Measurements from ENCODE around the gene MORC3.

Gene MORC3

GRCh38 chr21:36400719-36401118 lies 80.7 kb downstream of the MORC3 start:
- FAIRE-seq (no peak), DNase-seq (ENCODE audit: insufficient read length, low spot score) (no peak)
- TF ChIP-seq, protein P1, sequence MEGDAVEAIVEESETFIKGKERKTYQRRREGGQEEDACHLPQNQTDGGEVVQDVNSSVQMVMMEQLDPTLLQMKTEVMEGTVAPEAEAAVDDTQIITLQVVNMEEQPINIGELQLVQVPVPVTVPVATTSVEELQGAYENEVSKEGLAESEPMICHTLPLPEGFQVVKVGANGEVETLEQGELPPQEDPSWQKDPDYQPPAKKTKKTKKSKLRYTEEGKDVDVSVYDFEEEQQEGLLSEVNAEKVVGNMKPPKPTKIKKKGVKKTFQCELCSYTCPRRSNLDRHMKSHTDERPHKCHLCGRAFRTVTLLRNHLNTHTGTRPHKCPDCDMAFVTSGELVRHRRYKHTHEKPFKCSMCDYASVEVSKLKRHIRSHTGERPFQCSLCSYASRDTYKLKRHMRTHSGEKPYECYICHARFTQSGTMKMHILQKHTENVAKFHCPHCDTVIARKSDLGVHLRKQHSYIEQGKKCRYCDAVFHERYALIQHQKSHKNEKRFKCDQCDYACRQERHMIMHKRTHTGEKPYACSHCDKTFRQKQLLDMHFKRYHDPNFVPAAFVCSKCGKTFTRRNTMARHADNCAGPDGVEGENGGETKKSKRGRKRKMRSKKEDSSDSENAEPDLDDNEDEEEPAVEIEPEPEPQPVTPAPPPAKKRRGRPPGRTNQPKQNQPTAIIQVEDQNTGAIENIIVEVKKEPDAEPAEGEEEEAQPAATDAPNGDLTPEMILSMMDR (IDR thresholded peaks at IDR 0.05; ENCODE audit: insufficient read depth, missing control alignments) = no peak

DNA sequence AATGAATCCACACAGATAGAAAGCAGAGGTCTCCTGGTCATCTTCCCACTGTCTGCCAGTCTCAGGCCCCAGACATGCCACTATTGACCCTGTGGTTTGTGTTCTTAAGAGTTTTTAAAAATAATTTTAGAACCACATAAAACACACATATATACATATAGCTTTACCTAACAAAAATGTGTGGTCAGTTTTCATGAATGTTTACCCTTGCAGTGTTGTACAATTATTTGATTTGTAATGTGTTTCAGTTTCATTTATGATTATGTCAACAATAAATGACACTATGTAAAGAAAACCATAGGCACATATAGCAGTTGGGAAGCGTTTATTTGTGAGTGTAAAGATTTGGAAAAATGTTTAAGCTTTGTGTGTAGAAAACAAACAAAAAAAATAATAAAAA lies 82.3 kb downstream of the MORC3 start:
- TF ChIP-seq, protein P1 (IDR thresholded peaks at IDR 0.05; ENCODE audit: insufficient read depth, missing control alignments) = no peak
- FAIRE-seq = no peak
- DNase-seq (ENCODE audit: insufficient read length, low spot score) = no peak

- DNase-seq (ENCODE audit: insufficient read length, low spot score) (no peak), FAIRE-seq (no peak)
These were observed 83.7 kb downstream of the MORC3 start for GRCh38 chr21:36403713-36404112.

GRCh38 chr21:36408568-36408967 lies 88.6 kb downstream of the MORC3 start:
- TF ChIP-seq, protein P1 (IDR thresholded peaks at IDR 0.05; ENCODE audit: insufficient read depth, missing control alignments) = no peak
- DNase-seq (ENCODE audit: insufficient read length, low spot score) = no peak
- no peak for FAIRE-seq

More at GRCh38 chr21:36403713-36404112, 83.7 kb downstream of the MORC3 start:
- TF ChIP-seq, protein P1 (IDR thresholded peaks at IDR 0.05; ENCODE audit: insufficient read depth, missing control alignments) = no peak

DNA sequence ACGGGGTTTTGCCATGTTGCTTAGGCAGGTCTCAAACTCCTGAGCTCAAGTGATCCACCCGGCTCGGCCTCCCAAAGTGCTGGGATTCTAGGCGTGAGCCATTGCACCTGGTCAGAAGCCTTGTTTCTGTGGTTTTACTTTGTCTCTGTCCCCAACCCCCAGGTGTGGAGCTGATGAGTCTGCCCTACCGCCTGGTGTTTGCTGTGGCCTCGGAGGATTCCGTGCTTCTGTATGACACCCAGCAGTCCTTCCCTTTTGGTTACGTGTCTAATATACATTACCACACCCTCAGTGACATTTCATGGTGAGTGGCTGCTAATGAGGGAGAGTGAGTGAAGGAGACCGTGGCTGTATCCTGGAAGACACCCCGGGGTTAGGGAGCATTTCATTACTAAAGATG lies 91.3 kb downstream of the MORC3 start:
- no peak for FAIRE-seq
- no peak for DNase-seq (ENCODE audit: insufficient read length, low spot score)
- TF ChIP-seq, protein P1 (IDR thresholded peaks at IDR 0.05; ENCODE audit: insufficient read depth, missing control alignments) = no peak

DNA sequence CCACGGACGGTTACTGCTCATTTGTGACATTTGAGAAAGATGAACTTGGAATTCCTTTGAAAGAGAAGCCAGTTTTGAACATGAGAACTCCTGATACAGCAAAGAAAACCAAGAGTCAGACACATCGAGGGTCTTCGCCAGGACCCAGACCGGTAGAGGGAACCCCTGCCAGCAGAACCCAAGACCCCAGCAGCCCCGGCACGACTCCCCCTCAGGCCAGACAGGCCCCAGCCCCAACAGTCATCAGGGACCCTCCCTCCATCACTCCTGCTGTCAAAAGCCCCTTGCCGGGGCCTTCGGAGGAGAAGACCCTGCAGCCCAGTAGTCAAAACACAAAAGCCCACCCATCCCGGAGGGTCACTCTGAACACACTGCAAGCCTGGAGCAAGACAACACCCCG lies 92.9 kb downstream of the MORC3 start:
- DNase-seq (ENCODE audit: insufficient read length, low spot score) = no peak
- TF ChIP-seq, protein P1 (IDR thresholded peaks at IDR 0.05; ENCODE audit: insufficient read depth, missing control alignments) = no peak
- no peak for FAIRE-seq

GRCh38 chr21:36415375-36415774 lies 95.4 kb downstream of the MORC3 start:
- no peak for DNase-seq (ENCODE audit: insufficient read length, low spot score)
- FAIRE-seq = no peak
- TF ChIP-seq, protein P1 (IDR thresholded peaks at IDR 0.05; ENCODE audit: insufficient read depth, missing control alignments) = no peak

All from D721Med (cell line).